Mesodermal cell (in vitro differentiated cells): ENCODE data around the gene GPR132.
"Not testable (repeated sequence)": the region's sequence is repeated elsewhere in the genome, so short reads cannot be mapped to it uniquely, and the experiment has no call there.

ENCODE experiments used
- H3K27ac ChIP-seq: 2 replicates; pipeline ENCODE4 v1.7.0; 2013; ENCODE audit warnings: mild to moderate bottlenecking, low read depth, low read length, moderate library complexity; ENCODE audit not compliant: severe bottlenecking
- H3K36me3 ChIP-seq: 2 replicates; pipeline ENCODE4 v1.7.1; 2013; ENCODE audit warnings: mild to moderate bottlenecking, low read length, moderate library complexity; ENCODE audit not compliant: control insufficient read depth, insufficient read depth
- H3K4me1 ChIP-seq: one replicate; pipeline ENCODE4 v1.7.1; 2013; ENCODE audit warnings: mild to moderate bottlenecking, low read length; ENCODE audit not compliant: insufficient read depth, control insufficient read depth, poor library complexity, severe bottlenecking
- H3K4me3 ChIP-seq: 2 replicates; pipeline ENCODE4 v1.7.0; 2013; ENCODE audit warnings: low read length, control low read depth, mild to moderate bottlenecking; ENCODE audit not compliant: insufficient read depth, poor library complexity, severe bottlenecking; ENCODE audit errors: extremely low read depth
- H3K9me3 ChIP-seq: 2 replicates; pipeline ENCODE4 v1.7.1; 2013; ENCODE audit warnings: mild to moderate bottlenecking, low read length, moderate library complexity; ENCODE audit not compliant: control insufficient read depth
- WGBS, 2 experiments: methylation state at CpG; one replicate each; pipeline ENCODE4 v1.1.5; 2013; ENCODE audit warnings: missing lambda C conversion rate in 2 of 2; ENCODE audit not compliant: insufficient coverage in 2 of 2; 5-methylcytosine and 5-hydroxymethylcytosine counted together

The GPR132 gene

DNA sequence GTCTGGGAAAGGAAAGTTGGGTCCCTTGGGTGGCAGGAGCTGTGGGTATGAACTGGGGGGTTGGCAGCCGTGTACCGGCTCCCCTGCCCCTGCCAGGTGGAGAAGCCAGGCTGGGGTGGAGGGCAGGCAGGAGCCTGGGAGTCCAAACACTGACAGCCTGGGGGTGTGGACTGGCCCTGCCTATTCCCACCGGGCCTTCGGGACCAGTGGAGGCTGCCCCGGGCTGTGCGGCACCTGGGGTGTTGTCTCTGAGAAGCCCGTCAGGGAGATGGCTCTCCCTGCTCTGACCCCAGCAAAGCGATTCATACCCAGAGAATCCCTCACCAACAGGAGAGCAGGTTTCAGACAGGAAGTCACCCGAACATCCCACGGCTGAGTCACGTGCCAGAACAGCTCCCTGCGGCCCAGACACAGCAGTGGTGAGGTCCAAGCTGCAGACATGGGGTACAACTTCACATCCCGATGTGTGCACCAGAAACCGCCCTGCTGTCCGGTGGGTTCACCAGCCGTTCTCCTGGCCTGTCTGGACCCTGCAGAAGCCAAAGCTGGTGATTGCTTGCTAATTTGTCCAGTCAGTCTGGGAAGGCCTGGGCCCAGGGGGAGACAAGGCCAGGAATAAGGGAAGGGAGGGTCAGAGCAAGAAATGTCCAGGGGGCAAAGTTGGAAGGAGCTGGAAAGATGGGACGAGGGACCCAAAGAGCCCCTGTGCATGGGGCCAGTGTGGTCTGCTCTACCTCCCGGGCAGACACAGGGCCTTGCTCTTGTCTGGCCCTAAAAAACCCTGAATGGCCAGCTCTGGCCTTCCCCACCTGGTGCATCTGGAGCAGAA is 2.1 kb upstream of the GPR132 start:
- H3K36me3 ChIP-seq = no peaks in the 10 kb centered on the region
- peak overlapping the region; percentile 16 for H3K27ac ChIP-seq
- no peak overlapping the region for H3K4me3 ChIP-seq
- peaks cover 48% of the 10 kb centered on the region for H3K4me1 ChIP-seq
- 87 to 90% methylated on average over 15 to 17 of the region's 18 CpGs for WGBS, 2 experiments
- no peaks in the 10 kb centered on the region for H3K9me3 ChIP-seq

DNA sequence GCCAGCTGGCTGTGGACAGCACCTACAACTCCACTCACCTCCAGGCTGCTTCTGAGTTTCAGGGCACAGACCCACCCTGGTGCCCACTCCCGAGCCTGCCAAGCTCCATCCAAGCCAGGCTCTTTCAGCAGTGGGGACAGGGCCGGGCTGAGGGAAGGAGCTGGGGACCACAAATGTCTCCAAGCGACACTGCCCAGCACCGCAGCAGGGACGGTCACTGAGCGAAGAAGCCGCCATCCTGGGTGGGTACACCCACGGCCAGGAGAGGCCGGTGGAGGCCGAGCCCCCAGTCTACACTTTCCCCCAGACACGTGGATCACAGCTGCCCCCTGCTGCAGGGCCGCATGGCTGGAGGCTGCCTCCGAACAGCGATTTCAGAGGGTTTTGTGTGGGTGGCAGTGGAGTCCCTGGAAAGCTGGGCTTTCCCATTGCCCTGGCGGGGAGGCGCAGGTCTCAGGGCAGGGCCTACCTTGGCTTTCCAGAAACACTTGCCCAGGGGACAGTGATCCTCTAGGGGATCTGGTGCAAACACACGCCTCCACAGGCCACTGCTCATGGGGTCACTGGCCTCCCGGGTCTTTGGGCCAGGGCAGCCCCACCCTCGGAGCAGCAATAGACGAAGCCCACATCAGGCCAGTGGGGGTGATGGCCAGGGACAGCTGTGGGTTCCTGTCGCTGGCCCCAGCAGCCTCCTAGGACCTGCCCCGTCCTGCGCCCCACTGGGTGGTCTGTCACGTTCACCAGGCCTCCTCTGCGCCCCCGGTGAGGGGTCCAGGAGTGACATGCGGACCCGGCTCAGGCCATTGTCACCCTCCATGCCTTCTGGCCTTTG is 1.2 kb upstream of the GPR132 start:
- Histone ChIP-seq H3K4me1 (peaks cover 50% of the 10 kb centered on the region), H3K36me3 (no peaks in the 10 kb centered on the region), H3K4me3 (no peak overlapping the region), H3K27ac (no peak overlapping the region), H3K9me3 (no peaks in the 10 kb centered on the region)
- 89 to 92% methylated on average over 22 to 28 of the region's 28 CpGs for WGBS, 2 experiments

DNA sequence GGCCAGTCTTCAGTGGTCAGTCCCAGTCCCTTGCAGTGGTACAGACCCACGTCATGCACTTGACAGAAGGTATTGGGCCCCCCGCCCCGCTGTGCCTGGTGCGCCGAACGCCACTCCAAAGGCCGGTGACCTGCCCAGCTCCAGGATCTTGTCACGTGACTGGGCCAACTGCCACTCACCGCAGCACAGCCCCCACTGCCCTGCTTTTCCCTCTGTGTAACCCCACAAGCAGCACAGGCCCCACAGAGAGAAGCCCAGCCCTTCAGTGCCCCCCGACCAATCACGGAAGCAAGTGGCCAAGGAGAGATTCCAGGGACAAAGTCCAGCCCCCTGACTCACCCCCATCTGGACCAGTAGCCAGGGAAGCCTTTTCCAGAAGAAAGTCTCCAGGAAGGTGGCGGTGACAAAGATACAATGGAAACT is 498 bp downstream of the GPR132 start:
- 93 to 99% methylated on average over 7 to 11 of the region's 12 CpGs for WGBS, 2 experiments
- Histone ChIP-seq H3K4me3 (no peak overlapping the region), H3K9me3 (no peaks in the 10 kb centered on the region), H3K4me1 (peaks cover 48% of the 10 kb centered on the region), H3K27ac (peak overlapping the region; percentile 13), H3K36me3 (no peaks in the 10 kb centered on the region)

DNA sequence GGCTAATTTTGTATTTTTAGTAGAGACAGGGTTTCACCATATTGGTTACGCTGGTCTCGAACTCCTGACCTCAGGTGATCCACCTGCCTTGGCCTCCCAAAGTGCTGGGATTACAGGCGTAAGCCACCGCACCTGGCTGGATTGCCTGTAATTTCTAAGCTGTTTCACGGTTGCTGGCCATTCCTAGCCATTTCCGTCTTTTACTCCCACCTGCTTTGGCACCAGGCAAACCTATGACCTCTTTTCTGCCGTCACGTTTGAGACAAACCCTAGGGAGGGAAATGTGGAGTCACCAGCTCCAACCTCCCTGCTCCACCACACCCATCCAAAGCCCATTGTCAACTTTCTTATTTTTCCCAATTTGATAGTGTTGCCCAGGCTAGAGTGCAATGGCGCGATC is 1.2 kb downstream of the GPR132 start:
- 90 to 96% methylated on average over 10 of the region's 10 CpGs for WGBS, 2 experiments
- Histone ChIP-seq H3K36me3 (no peaks in the 10 kb centered on the region), H3K4me1 (peaks cover 51% of the 10 kb centered on the region), H3K27ac (no peak overlapping the region), H3K4me3 (no peak overlapping the region), H3K9me3 (no peaks in the 10 kb centered on the region)

DNA sequence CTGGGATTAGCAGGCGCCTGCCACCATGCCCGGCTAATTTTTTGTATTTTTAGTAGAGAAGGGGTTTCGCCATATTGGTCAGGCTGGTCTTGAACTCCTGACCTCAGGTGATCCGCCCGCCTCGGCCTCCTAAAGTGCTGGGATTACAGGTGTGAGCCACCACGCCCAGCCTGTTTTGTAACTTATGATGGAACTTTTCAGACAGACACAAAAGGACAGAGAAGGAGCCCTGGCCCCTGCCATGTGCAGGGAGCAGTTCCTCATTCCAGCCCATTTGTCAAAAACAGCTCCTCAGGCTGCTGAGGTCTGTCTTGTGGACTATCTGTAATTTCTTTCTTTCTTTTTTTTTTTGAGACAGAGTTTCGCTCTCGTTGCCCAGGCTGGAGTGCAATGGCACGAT is 1.7 kb downstream of the GPR132 start:
- not testable (repeated sequence) for H3K36me3 ChIP-seq, H3K27ac ChIP-seq, H3K9me3 ChIP-seq, H3K4me3 ChIP-seq
- H3K4me1 ChIP-seq = peaks cover 51% of the 10 kb centered on the region
- 95 to 97% methylated on average over 6 to 7 of the region's 10 CpGs for WGBS, 2 experiments

DNA sequence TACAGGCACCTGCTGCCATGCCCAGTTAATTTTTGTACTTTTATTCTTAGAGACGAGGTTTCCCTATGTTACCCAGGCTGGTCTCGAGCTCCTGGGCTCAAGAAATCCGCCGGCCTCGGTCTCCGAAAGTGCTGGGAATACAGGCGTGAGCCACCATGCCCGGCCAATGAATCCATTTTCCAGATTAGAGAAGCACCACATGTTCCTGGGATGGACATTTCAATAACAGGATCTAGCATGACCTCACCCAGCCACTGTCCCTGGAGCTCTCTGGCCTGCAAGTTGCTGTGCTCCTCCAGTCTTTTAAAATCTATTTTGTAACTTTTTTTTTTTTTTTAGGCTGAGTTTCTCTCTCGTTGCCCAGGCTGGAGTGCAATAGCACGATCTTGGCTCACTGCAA is 2.2 kb downstream of the GPR132 start:
- H3K4me1 ChIP-seq = peaks cover 51% of the 10 kb centered on the region
- H3K27ac ChIP-seq = no peak overlapping the region
- no peaks in the 10 kb centered on the region for H3K9me3 ChIP-seq
- 88 to 92% methylated on average over 10 of the region's 10 CpGs for WGBS, 2 experiments
- H3K36me3 ChIP-seq = no peaks in the 10 kb centered on the region
- H3K4me3 ChIP-seq = no peak overlapping the region

DNA sequence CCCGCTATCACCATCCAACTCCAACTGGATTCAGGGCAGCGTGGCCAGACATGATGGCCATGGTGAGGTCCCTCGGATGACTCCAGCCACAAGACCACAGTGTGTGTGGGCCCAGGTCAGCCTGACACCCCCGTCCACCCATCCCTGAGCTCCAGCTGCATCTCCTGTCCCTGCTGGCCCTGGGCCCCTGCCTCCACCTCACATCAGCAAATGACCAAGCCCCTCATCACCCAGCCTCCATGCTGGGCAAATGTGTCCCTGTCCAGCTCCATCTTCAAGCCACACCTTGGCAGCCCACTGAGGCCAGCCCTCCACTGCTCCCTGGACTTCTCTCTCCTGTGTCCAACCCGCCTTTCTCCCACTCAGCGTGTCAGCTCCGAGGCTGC is 3.2 kb downstream of the GPR132 start:
- Histone ChIP-seq H3K9me3 (no peaks in the 10 kb centered on the region), H3K4me1 (peaks cover 43% of the 10 kb centered on the region), H3K4me3 (no peak overlapping the region), H3K27ac (no peak overlapping the region), H3K36me3 (no peaks in the 10 kb centered on the region)
- WGBS, 2 experiments = 94 to 95% methylated on average over 7 of the region's 7 CpGs

DNA sequence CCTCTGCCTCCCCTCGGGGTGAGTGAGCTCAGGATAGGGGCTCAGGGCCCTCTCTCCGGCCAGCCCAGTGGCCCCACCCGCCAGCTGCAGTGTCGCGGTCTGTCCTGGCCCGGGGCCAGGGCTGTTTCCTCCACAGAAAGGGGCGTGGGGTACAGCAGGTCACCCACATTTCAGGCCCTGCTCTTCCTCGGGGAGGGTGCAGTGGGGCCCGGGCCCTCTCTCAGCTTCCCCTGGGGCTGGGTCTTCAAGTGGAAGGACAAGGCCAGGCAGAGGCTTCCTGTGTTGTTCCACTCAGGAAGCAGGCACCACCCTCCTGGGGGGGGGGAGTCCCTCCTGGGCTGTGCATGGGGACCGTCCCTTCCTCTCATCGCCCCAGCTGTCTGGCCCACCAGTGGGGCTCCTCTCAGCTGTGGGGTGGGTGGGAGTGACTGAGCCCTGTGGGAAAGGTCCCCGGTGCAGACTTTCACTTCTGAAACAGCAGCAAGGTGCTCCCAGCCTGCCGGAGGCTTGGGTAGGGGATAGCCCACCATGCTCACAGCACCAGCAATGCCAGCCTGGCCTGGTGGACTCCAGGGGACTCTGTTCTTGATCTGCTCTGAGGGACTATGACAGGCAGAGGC is 3.7 kb downstream of the GPR132 start:
- WGBS, 2 experiments = 91 to 95% methylated on average over 9 of the region's 13 CpGs
- H3K4me3 ChIP-seq = no peak overlapping the region

DNA sequence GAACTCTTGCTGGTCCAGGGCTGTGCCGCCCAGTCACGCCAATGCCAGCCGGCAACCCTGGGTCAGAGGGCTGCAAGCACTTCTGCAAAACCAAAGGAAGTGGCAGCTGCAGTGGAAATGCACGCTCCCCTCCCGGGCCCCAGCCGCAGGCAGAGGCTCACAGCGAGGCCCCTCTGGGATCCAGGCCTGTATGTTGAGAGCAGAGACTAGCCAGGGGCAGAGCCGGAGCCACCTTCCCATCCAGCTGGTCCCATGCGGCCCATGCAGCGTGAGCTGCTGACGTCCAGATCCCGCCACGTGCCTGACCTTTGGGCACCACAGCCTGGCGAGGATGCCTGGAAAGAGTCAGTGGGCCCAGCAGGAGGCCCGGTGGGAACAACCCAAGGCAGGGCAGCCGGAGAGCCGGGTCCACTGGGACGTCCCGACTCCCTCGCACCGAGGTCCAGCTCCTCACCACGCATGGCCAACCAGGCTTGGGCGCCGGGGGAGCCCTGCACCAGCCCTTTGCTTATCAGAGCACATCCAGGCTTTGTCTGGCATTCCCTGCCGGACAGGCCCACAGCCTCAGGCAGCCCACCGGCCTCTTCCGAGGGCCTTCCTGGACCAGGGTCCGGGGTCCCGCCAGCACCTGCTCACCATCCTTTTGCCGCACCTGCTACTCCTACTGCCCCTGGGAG is 4.3 kb downstream of the GPR132 start:
- H3K4me1 ChIP-seq = peaks cover 31% of the 10 kb centered on the region
- no peaks in the 10 kb centered on the region for H3K9me3 ChIP-seq
- no peak overlapping the region for H3K4me3 ChIP-seq
- WGBS, 2 experiments = 89 to 94% methylated on average over 30 of the region's 30 CpGs
- no peak overlapping the region for H3K27ac ChIP-seq
- H3K36me3 ChIP-seq = no peaks in the 10 kb centered on the region

More for the DNA sequence above, 3.7 kb downstream of the GPR132 start:
- H3K4me1 ChIP-seq = peaks cover 38% of the 10 kb centered on the region
- no peak overlapping the region for H3K27ac ChIP-seq
- H3K9me3 ChIP-seq = no peaks in the 10 kb centered on the region
- no peaks in the 10 kb centered on the region for H3K36me3 ChIP-seq

DNA sequence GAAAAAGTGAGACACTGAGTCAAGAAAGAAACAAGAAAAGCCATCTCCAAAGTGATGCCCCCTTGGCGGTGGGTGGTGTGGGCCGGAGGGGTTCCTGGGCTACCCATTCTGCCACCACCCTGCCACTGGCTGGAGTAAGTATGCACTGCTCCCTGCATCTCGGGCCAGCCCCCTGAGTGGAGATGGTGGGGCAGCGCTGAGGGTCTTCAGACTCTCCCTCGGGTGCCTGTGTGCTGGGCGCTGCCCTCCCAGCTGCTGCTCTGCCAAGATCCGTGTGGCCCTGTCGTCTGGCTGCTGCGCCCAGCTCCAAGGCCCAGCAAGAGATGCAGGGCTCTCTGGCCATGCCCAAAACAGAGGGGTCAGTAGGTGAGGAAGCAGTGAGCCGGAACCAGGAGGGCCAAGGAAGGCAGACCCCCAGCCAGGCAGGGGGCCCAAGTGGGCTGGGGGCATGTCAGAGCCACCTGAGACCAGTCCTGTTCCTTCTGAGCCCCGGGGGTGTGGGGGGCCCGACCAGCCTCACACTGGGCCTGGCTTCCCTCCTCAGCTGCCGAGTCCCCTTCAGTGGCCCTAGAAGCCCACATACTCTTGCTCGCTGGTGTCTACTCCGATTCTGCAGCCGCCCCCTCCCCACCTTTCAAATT is 5.2 kb downstream of the GPR132 start:
- 95 to 97% methylated on average over 14 to 16 of the region's 16 CpGs for WGBS, 2 experiments
- H3K27ac ChIP-seq = no peak overlapping the region
- H3K36me3 ChIP-seq = no peaks in the 10 kb centered on the region
- no peak overlapping the region for H3K4me3 ChIP-seq
- H3K4me1 ChIP-seq = peaks cover 23% of the 10 kb centered on the region
- H3K9me3 ChIP-seq = no peaks in the 10 kb centered on the region
